Muscle layer of duodenum (tissue), 2 donors: Measurements from ENCODE around the gene CYP46A1.
"Not testable (repeated sequence)": the region's sequence is repeated elsewhere in the genome, so short reads cannot be mapped to it uniquely, and the experiment has no call there.

Experiments used
- H3K27ac ChIP-seq: one replicate; pipeline ENCODE4 v1.7.0; 2013; ENCODE audit warnings: mild to moderate bottlenecking, low read length
- H3K27me3 ChIP-seq: one replicate; pipeline ENCODE4 v1.7.0; 2013; ENCODE audit warnings: low read depth, mild to moderate bottlenecking, control low read depth, low read length
- H3K36me3 ChIP-seq, 2 donors: one replicate each; pipeline ENCODE4 v1.7.0; 2013; ENCODE audit warnings: low read length in 2 of 2, control low read depth in 1 of 2, mild to moderate bottlenecking in 1 of 2; ENCODE audit not compliant: insufficient read depth in 2 of 2, control insufficient read depth in 1 of 2
- H3K4me1 ChIP-seq, 2 donors: one replicate each; pipeline ENCODE4 v1.7.0; 2013; ENCODE audit warnings: low read length in 2 of 2, mild to moderate bottlenecking in 2 of 2, control low read depth in 1 of 2, moderate library complexity in 1 of 2; ENCODE audit not compliant: insufficient read depth in 2 of 2, control insufficient read depth in 1 of 2
- H3K4me3 ChIP-seq, 2 donors: one replicate each; pipeline ENCODE4 v1.7.0; 2013; ENCODE audit warnings: low read length in 2 of 2, low read depth in 1 of 2, mild to moderate bottlenecking in 1 of 2
- H3K9me3 ChIP-seq, 2 donors: one replicate each; pipeline ENCODE4 v1.7.0; 2013; ENCODE audit warnings: low read length in 2 of 2, control low read depth in 1 of 2, mild to moderate bottlenecking in 1 of 2; ENCODE audit not compliant: control insufficient read depth in 1 of 2
- donor health status: healthy.

CYP46A1 gene

DNA sequence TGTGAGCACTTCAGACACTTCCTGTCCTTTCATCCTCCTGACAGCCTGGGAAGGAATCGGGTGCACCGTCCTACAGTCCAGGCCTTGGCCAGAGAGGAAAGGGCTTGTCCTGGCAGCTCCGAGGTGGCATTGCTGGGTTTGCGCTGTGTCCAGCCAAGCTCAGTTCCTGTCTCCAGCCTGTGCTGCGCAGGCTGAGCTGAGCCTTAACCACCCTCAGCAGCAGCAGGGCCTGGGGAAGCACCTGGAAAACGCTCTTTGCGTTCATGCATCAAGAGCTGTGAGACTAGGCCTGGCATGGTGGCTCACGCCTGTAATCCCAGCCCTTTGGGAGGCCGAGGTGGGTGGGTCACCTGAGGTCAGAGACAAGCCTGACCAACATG, 75.4 kb downstream of the CYP46A1 start:
- Histone ChIP-seq H3K27ac (no peak overlapping the region), H3K9me3 (no peaks in the 10 kb centered on the region), H3K4me1 (peaks cover 10 to 39% of the 10 kb centered on the region in 2 donors), H3K4me3 (no peak overlapping the region), H3K27me3 (no peaks in the 10 kb centered on the region), H3K36me3 (no peaks in the 10 kb centered on the region)

DNA sequence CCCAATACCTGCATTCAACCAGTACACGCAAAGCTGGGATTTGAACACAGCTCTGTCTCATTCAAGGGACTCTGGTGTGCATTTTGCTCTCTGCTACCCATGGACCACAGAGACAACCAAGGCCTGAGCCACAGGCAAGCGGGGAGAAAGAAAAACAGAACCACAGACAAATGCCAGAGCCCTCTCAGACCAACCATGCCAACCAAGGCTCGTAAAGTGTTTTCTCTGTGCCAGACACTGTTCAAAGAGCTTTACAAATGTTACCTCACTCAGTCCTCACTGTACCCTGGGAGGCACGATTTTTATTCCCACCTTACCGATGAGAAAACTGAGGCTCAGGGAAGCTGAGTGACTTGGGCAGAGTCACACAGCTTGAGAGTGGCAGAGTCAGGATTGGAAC, 76.7 kb downstream of the CYP46A1 start:
- H3K27me3 ChIP-seq = no peaks in the 10 kb centered on the region
- peaks cover 8 to 26% of the 10 kb centered on the region in 2 donors for H3K4me1 ChIP-seq
- no peak overlapping the region for H3K4me3 ChIP-seq
- H3K27ac ChIP-seq = no peak overlapping the region
- no peaks in the 10 kb centered on the region for H3K9me3 ChIP-seq
- H3K36me3 ChIP-seq = no peaks in the 10 kb centered on the region

DNA sequence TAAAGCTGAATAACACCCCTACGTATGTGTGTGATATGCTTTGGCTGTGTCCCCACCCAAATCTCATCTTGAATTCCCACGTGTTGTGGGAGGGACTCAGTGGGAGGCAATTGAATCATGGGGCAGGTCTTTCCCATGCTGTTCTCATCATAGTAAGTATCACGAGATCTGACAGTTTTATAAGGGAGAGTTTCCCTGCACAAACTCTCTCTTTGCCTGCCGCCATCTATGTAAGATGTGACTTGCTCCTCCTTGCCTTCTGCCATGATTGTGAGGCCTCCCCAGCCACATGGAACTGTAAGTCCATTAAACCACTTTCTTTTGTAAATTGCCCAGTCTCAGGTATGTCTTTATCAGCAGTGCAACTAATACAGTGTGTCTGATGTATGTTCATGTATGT, 78.8 kb downstream of the CYP46A1 start:
- H3K27me3 ChIP-seq, H3K4me3 ChIP-seq, H3K27ac ChIP-seq, H3K36me3 ChIP-seq, H3K9me3 ChIP-seq: not testable (repeated sequence)
- peaks cover 4 to 29% of the 10 kb centered on the region in 2 donors for H3K4me1 ChIP-seq

DNA sequence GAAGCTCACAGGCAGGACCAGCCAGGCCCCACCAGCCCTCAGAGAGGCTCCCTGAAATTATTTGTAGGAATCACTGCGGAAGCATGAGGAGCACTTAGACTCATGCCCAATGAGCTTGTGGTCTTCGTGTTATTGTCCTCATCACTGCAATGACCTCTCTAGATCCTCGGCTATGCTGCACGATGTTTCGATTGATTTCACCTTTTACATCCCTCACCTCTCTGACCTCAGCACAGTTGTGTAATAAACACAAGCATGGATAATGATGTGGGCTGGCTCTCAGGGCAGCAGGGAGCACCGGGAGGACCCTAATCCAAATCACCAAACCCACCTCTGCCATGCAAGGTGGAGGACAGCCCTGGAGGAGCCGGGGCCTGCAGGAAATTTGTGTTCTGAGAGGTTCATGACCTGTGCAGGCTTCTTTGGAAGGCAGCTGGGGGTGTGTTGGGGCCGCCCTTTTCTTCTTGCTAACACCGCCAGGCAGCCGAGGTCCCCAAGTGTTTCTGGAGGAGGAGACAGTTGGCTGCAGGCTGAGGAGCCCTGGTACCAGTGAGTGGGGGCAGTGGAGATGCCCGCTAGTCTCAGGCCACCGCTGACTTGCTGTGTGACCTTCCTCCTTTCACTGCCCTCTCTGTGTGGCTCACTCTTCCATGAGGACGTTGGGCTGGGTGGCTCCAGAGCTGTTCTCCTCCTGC, 79.6 kb downstream of the CYP46A1 start:
- Histone ChIP-seq H3K9me3 (no peaks in the 10 kb centered on the region), H3K27ac (no peak overlapping the region), H3K36me3 (no peaks in the 10 kb centered on the region), H3K4me1 (peaks cover 0 to 27% of the 10 kb centered on the region in 2 donors), H3K4me3 (no peak overlapping the region), H3K27me3 (no peaks in the 10 kb centered on the region)

DNA sequence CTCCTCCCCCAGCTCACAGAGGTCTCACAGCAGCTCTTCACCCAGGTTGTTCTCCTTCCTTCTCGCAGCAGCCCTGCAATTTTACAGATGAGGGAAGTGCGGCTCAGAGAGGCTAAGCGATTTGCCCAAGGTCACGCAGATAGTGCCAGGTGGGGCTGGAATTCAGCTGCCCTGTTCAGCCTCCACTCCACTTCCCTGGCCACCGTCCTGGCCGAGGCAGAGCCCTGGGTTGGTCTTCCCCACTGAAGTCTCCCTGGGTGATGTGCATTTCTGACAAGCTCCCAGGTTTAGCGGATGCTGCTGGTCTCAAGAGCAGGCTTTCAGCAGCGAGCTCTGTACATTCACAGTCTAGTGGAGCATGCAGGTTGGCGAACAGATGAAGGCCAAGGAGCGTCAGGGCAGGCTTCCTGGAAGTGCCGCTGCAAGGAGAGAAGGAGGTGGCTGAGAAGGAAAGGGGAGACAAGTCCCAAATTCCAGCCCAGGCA, 80.2 kb downstream of the CYP46A1 start:
- Histone ChIP-seq H3K36me3 (no peaks in the 10 kb centered on the region), H3K27me3 (no peaks in the 10 kb centered on the region), H3K4me3 (no peak overlapping the region), H3K9me3 (no peaks in the 10 kb centered on the region), H3K4me1 (peaks cover 0 to 27% of the 10 kb centered on the region in 2 donors), H3K27ac (no peak overlapping the region)

DNA sequence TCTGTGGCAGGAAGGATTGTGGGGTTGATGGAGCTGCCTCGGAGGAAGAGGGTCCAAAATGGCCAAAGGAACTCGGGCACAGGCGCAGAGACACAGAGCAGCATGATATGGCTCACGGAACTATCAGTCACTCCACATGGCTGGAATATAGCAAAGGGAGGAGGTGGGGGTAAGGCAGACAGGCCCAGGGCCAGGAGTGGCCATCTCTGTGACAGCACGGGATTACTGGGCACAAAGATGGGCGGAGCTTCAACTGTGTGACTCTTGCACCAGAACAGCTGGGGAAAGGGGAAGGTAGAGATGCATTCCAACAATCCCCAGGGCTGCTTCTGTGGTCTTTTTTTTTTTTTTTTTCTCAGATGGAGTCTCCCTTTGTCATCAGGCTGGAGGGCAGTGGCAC, 84.3 kb downstream of the CYP46A1 start:
- Histone ChIP-seq H3K9me3 (no peaks in the 10 kb centered on the region), H3K27me3 (no peaks in the 10 kb centered on the region), H3K36me3 (no peaks in the 10 kb centered on the region), H3K4me1 (peaks cover 0 to 25% of the 10 kb centered on the region in 2 donors), H3K4me3 (no peak overlapping the region), H3K27ac (no peak overlapping the region)

DNA sequence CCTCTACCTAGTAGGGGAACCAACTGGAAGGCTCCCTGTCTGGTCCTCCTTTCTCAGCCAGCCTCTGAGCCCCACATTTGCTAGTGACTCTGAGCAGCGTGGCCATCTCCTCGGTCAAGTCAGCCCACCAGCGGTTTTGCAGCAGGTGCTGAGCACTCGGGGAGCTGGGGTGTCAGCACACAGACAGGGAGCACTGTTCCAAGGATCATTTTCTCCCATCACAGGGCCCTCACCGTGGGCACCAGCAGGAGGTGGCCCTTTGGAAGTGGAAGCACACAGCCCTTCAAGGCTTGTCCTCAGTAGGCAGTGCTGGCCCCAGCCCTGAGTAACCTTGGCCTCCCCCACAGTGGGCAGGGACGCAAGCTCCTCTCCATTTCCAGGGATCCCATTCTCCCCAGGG, 85.0 kb downstream of the CYP46A1 start:
- peaks cover under 1 to 32% of the 10 kb centered on the region in 2 donors for H3K4me1 ChIP-seq
- H3K27ac ChIP-seq = no peak overlapping the region
- H3K9me3 ChIP-seq = no peaks in the 10 kb centered on the region
- H3K36me3 ChIP-seq = no peaks in the 10 kb centered on the region
- H3K4me3 ChIP-seq = no peak overlapping the region
- H3K27me3 ChIP-seq = no peaks in the 10 kb centered on the region

DNA sequence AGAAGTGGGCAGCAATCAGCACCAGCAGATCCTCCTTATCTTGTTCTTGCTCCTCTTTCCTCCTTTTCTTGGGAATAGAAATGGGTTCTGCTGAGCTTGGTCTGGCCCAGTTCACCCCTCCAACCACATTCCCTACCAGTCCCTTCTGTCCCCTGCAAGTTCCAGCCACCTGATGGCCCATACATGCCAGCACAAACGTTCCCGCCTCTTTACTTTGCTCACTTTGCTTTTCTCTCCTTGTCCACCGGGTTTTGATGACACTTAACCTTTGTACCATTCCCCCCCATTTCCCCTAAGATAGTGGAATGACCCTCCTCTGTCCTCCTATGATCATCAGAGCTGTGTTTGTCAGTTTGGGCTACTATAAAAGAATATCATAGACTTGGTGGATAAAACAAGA, 85.7 kb downstream of the CYP46A1 start:
- Histone ChIP-seq H3K36me3 (no peaks in the 10 kb centered on the region), H3K4me3 (no peak overlapping the region), H3K27ac (no peak overlapping the region), H3K9me3 (no peaks in the 10 kb centered on the region), H3K27me3 (no peaks in the 10 kb centered on the region), H3K4me1 (peaks cover 7 to 39% of the 10 kb centered on the region in 2 donors)

DNA sequence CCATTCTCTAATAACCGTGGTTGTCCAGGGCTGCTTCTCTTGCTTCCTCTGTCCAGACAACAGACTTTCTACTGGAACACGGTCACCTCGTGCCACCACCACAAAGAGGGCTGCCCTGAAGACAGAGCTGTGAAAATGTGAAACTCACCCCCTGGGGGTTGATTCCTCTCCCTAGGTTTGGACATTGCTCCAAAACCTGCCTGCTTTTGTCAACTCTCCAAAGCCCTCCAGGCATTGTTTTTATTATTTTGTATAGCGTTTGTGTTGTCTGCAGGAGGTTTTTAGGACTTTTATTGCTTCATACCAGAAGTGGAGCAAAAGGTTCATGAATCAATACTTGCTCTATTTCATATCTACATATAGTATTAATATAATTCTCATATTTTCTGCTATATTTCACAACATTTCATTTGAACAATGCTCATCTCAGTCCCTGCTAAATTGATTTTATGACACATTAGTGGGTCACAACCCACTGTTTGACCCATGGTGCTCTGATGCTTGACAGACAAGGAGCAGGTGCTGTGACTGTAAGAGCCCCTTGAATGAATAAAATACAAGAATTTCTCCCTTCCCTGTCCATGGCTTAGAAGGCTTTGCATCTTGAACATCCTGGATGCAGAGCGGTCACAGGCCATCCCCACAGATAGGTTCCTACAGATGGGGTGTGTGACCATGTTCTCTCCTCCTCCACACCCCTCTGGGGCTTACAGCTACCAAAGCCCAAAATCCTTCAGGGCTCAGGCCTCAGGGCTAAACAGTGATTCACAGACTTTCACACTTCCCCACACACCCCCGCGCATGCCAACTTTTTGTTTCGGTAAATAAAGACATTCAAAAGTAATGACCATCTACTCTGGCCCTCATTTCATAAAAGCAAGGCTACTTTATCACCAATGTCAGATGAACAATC, 88.5 kb downstream of the CYP46A1 start:
- Histone ChIP-seq H3K27ac (no peak overlapping the region), H3K36me3 (no peaks in the 10 kb centered on the region), H3K4me1 (peaks cover 13 to 32% of the 10 kb centered on the region in 2 donors), H3K27me3 (no peaks in the 10 kb centered on the region), H3K4me3 (no peak overlapping the region), H3K9me3 (no peaks in the 10 kb centered on the region)

DNA sequence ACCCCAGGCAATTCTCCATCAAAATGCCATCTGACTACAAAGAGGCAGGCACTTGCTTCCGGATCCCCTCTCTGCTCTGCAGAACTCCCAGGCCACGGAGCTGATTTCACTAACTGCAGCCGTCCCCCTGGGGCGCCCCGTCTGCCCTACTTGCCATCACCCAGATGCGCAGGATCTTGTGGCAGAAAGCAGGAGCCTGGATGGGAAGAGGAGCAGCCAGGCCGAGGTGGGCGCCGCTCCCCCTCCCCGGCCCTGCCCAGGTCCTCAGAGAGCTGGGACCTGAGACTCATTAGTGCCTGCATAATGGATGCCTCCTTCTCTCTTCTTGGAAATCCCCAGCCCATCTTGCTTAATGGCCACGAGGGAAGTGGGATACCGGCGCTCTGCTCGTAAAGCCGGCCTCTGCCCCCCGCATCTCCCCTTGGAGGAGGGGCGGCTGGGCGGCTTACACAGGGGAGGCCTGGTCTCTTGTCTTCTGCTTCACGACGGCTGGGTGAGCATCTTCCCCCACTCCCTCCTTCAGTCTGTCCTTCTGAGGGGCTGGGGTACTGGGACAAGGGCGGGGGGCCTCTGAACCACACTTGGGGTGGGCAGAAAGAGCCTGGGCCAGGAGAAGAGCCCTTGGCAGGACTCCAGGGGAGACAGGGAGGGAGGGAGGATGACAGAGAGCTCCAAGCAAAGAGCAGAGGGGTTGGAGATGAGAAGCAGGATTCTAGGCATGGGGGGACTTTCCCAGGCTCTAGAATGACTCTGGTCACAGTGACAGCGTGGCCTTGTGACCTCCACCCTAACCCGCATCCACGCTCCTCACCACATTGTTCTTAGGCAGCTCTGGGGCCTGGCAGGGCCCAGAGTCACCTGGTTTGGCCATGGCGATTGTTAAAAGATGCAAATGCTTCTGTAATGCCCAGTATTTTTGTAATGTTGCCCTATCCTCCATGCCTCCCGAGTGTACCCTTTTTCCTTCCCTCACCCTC, 89.7 kb downstream of the CYP46A1 start:
- Histone ChIP-seq H3K36me3 (no peaks in the 10 kb centered on the region), H3K4me1 (peaks cover 13 to 26% of the 10 kb centered on the region in 2 donors), H3K9me3 (peaks cover 0 to 5% of the 10 kb centered on the region in 2 donors), H3K27ac (peak overlapping the region; percentile 56), H3K4me3 (no peak overlapping the region), H3K27me3 (no peaks in the 10 kb centered on the region)
